ENCODE results near the gene PCCA.

- TF ChIP-seq, protein P1, sequence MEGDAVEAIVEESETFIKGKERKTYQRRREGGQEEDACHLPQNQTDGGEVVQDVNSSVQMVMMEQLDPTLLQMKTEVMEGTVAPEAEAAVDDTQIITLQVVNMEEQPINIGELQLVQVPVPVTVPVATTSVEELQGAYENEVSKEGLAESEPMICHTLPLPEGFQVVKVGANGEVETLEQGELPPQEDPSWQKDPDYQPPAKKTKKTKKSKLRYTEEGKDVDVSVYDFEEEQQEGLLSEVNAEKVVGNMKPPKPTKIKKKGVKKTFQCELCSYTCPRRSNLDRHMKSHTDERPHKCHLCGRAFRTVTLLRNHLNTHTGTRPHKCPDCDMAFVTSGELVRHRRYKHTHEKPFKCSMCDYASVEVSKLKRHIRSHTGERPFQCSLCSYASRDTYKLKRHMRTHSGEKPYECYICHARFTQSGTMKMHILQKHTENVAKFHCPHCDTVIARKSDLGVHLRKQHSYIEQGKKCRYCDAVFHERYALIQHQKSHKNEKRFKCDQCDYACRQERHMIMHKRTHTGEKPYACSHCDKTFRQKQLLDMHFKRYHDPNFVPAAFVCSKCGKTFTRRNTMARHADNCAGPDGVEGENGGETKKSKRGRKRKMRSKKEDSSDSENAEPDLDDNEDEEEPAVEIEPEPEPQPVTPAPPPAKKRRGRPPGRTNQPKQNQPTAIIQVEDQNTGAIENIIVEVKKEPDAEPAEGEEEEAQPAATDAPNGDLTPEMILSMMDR (IDR thresholded peaks at IDR 0.05; ENCODE audit: low read depth, low read length, missing input control), result no peak
- TF ChIP-seq YY1 (IDR thresholded peaks at IDR 0.05) (no peak), MAX (IDR thresholded peaks at IDR 0.05) (no peak), EGR1 (IDR thresholded peaks at IDR 0.05; ENCODE audit: low read depth in 2 of 2) (no peak)
Observed at GRCh38 chr13:100254002-100254401, 165.1 kb downstream of the PCCA start.

Measured in liver (tissue), 3 donors.